HEK293 (cell line): Measurements from ENCODE around the gene CARTPT.

Source experiments
- SP3 ChIP-seq: fragments of 450-650 bp; formaldehyde crosslinking; IDR thresholded peaks from 2 replicates; pipeline ENCODE4 v1.5.1; 2016; ENCODE audit warnings: missing biosample characterization, missing genetic modification characterization
- YY1 ChIP-seq: fragments of 450-650 bp; formaldehyde crosslinking; IDR thresholded peaks from 2 replicates; pipeline ENCODE4 v1.5.1; 2018; ENCODE audit warnings: missing biosample characterization, missing genetic modification characterization
- ZBTB8A ChIP-seq: fragments of 450-650 bp; formaldehyde crosslinking; IDR thresholded peaks from 2 replicates; pipeline ENCODE4 v1.5.1; 2016; ENCODE audit warnings: missing biosample characterization, missing genetic modification characterization
- ZNF146 ChIP-seq: fragments of 450-650 bp; formaldehyde crosslinking; IDR thresholded peaks from 2 replicates; pipeline ENCODE4 v1.5.1; 2016; ENCODE audit warnings: missing biosample characterization, missing genetic modification characterization
- ZNF16 ChIP-seq: fragments of 450-650 bp; formaldehyde crosslinking; IDR thresholded peaks from 2 replicates; pipeline ENCODE4 v1.5.1; 2016; ENCODE audit warnings: low read depth, missing biosample characterization, missing genetic modification characterization
- ZNF2 ChIP-seq: fragments of 450-650 bp; formaldehyde crosslinking; IDR thresholded peaks from 2 replicates; pipeline ENCODE4 v1.5.1; 2016; ENCODE audit warnings: missing biosample characterization, missing genetic modification characterization
- ZNF48 ChIP-seq: fragments of 450-650 bp; formaldehyde crosslinking; IDR thresholded peaks from 2 replicates; pipeline ENCODE4 v1.5.1; 2016; ENCODE audit warnings: missing biosample characterization, missing genetic modification characterization
- ZNF521 ChIP-seq: fragments of 450-650 bp; formaldehyde crosslinking; IDR thresholded peaks from 2 replicates; pipeline ENCODE4 v1.5.1; 2017; ENCODE audit warnings: missing biosample characterization, mild to moderate bottlenecking, missing genetic modification characterization
- ZNF629 ChIP-seq: fragments of 450-650 bp; formaldehyde crosslinking; IDR thresholded peaks from 2 replicates; pipeline ENCODE4 v1.5.1; 2017; ENCODE audit warnings: missing biosample characterization, missing genetic modification characterization
- TF ChIP-seq, protein P1 (sequence below): fragments of 450-650 bp; formaldehyde crosslinking; IDR thresholded peaks from 2 replicates; pipeline ENCODE4 v1.5.1; 2016; ENCODE audit warnings: missing biosample characterization, missing genetic modification characterization
- TF ChIP-seq, protein P2 (sequence below): fragments of 450-650 bp; formaldehyde crosslinking; IDR thresholded peaks from 2 replicates; pipeline ENCODE4 v1.5.1; 2017; ENCODE audit warnings: missing biosample characterization, missing genetic modification characterization
- TF ChIP-seq, protein P3 (sequence below): fragments of 450-650 bp; formaldehyde crosslinking; IDR thresholded peaks from 2 replicates; pipeline ENCODE4 v1.5.1; 2016; ENCODE audit warnings: missing biosample characterization, missing genetic modification characterization
- TF ChIP-seq, protein P4 (sequence below): fragments of 450-650 bp; formaldehyde crosslinking; IDR thresholded peaks from 2 replicates; pipeline ENCODE4 v1.5.1; 2016; ENCODE audit warnings: missing biosample characterization, missing genetic modification characterization

DNA sequence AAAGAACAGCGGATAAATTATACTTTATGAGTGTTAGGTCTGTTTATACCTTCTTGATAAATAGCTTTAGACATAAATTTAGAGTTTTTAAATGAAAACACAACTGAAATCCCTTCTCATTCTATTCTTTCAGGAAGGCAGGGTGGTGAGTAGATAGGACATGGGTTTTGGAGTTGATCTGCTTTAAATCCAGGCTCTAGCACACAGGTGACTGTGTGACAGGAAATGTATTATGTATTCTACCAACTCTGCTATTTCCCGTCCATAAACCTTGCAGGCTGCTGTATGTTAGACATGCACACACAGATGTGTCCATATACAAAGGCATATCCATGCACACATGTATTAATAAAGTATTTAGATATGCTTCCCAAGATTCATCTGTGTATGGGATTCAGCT is 19.3 kb upstream of the CARTPT start:
- TF ChIP-seq, protein P1, sequence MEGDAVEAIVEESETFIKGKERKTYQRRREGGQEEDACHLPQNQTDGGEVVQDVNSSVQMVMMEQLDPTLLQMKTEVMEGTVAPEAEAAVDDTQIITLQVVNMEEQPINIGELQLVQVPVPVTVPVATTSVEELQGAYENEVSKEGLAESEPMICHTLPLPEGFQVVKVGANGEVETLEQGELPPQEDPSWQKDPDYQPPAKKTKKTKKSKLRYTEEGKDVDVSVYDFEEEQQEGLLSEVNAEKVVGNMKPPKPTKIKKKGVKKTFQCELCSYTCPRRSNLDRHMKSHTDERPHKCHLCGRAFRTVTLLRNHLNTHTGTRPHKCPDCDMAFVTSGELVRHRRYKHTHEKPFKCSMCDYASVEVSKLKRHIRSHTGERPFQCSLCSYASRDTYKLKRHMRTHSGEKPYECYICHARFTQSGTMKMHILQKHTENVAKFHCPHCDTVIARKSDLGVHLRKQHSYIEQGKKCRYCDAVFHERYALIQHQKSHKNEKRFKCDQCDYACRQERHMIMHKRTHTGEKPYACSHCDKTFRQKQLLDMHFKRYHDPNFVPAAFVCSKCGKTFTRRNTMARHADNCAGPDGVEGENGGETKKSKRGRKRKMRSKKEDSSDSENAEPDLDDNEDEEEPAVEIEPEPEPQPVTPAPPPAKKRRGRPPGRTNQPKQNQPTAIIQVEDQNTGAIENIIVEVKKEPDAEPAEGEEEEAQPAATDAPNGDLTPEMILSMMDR (tag by site-specific recombination): no peak
- TF ChIP-seq ZNF146 (tag by site-specific recombination) (no peak), ZNF2 (no peak), ZNF629 (tag by site-specific recombination) (no peak), SP3 (tag by site-specific recombination) (no peak), ZNF48 (tag by site-specific recombination) (no peak), ZNF521 (tag by site-specific recombination) (no peak), ZNF16 (no peak), YY1 (tag by site-specific recombination) (no peak), ZBTB8A (no peak)
- TF ChIP-seq, protein P2, sequence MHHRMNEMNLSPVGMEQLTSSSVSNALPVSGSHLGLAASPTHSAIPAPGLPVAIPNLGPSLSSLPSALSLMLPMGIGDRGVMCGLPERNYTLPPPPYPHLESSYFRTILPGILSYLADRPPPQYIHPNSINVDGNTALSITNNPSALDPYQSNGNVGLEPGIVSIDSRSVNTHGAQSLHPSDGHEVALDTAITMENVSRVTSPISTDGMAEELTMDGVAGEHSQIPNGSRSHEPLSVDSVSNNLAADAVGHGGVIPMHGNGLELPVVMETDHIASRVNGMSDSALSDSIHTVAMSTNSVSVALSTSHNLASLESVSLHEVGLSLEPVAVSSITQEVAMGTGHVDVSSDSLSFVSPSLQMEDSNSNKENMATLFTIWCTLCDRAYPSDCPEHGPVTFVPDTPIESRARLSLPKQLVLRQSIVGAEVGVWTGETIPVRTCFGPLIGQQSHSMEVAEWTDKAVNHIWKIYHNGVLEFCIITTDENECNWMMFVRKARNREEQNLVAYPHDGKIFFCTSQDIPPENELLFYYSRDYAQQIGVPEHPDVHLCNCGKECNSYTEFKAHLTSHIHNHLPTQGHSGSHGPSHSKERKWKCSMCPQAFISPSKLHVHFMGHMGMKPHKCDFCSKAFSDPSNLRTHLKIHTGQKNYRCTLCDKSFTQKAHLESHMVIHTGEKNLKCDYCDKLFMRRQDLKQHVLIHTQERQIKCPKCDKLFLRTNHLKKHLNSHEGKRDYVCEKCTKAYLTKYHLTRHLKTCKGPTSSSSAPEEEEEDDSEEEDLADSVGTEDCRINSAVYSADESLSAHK (tag by site-specific recombination): no peak
- TF ChIP-seq, protein P3, sequence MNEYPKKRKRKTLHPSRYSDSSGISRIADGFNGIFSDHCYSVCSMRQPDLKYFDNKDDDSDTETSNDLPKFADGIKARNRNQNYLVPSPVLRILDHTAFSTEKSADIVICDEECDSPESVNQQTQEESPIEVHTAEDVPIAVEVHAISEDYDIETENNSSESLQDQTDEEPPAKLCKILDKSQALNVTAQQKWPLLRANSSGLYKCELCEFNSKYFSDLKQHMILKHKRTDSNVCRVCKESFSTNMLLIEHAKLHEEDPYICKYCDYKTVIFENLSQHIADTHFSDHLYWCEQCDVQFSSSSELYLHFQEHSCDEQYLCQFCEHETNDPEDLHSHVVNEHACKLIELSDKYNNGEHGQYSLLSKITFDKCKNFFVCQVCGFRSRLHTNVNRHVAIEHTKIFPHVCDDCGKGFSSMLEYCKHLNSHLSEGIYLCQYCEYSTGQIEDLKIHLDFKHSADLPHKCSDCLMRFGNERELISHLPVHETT: no peak
- TF ChIP-seq, protein P4, sequence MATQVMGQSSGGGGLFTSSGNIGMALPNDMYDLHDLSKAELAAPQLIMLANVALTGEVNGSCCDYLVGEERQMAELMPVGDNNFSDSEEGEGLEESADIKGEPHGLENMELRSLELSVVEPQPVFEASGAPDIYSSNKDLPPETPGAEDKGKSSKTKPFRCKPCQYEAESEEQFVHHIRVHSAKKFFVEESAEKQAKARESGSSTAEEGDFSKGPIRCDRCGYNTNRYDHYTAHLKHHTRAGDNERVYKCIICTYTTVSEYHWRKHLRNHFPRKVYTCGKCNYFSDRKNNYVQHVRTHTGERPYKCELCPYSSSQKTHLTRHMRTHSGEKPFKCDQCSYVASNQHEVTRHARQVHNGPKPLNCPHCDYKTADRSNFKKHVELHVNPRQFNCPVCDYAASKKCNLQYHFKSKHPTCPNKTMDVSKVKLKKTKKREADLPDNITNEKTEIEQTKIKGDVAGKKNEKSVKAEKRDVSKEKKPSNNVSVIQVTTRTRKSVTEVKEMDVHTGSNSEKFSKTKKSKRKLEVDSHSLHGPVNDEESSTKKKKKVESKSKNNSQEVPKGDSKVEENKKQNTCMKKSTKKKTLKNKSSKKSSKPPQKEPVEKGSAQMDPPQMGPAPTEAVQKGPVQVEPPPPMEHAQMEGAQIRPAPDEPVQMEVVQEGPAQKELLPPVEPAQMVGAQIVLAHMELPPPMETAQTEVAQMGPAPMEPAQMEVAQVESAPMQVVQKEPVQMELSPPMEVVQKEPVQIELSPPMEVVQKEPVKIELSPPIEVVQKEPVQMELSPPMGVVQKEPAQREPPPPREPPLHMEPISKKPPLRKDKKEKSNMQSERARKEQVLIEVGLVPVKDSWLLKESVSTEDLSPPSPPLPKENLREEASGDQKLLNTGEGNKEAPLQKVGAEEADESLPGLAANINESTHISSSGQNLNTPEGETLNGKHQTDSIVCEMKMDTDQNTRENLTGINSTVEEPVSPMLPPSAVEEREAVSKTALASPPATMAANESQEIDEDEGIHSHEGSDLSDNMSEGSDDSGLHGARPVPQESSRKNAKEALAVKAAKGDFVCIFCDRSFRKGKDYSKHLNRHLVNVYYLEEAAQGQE (tag by site-specific recombination): no peak
